ENCODE results near the gene CRX.
"Not testable (repeated sequence)": the region's sequence is repeated elsewhere in the genome, so short reads cannot be mapped to it uniquely, and the experiment has no call there.

CRX gene

GRCh38 chr19:47790398-47790814 lies 31.3 kb upstream of the CRX start:
- FAIRE-seq = peak; percentile 67
- no peak for TF ChIP-seq POLR2A (IDR thresholded peaks at IDR 0.05; ENCODE audit: low read depth, low read length)
- no peak for TF ChIP-seq POLR2AphosphoS5 (IDR thresholded peaks at IDR 0.05; ENCODE audit: low read depth, low read length)
- TF ChIP-seq TAF1 (IDR thresholded peaks at IDR 0.05; ENCODE audit: borderline replicate concordance, low read depth, low read length) = no peak
- DNase-seq (ENCODE audit: insufficient read length) = peak; percentile 61

- FAIRE-seq = no peak
- no peak for DNase-seq (ENCODE audit: insufficient read length)
- no peak for TF ChIP-seq POLR2AphosphoS5 (IDR thresholded peaks at IDR 0.05; ENCODE audit: low read depth, low read length)
- TF ChIP-seq POLR2A (IDR thresholded peaks at IDR 0.05; ENCODE audit: low read depth, low read length) = no peak
- TF ChIP-seq TAF1 (IDR thresholded peaks at IDR 0.05; ENCODE audit: borderline replicate concordance, low read depth, low read length) = no peak
Measured at GRCh38 chr19:47792616-47793015, 29.1 kb upstream of the CRX start.

- no peak for DNase-seq (ENCODE audit: insufficient read length)
- FAIRE-seq = no peak
- no peak for TF ChIP-seq POLR2A (IDR thresholded peaks at IDR 0.05; ENCODE audit: low read depth, low read length)
- TF ChIP-seq TAF1 (IDR thresholded peaks at IDR 0.05; ENCODE audit: borderline replicate concordance, low read depth, low read length) = no peak
- TF ChIP-seq POLR2AphosphoS5 (IDR thresholded peaks at IDR 0.05; ENCODE audit: low read depth, low read length) = no peak
Measured at GRCh38 chr19:47794526-47794925, 27.2 kb upstream of the CRX start.

GRCh38 chr19:47796785-47797184 lies 25.0 kb upstream of the CRX start:
- DNase-seq (ENCODE audit: insufficient read length) = no peak
- FAIRE-seq = no peak
- TF ChIP-seq POLR2A (IDR thresholded peaks at IDR 0.05; ENCODE audit: low read depth, low read length) (no peak), TAF1 (IDR thresholded peaks at IDR 0.05; ENCODE audit: borderline replicate concordance, low read depth, low read length) (no peak), POLR2AphosphoS5 (IDR thresholded peaks at IDR 0.05; ENCODE audit: low read depth, low read length) (no peak)

GRCh38 chr19:47797996-47798903 lies 23.5 kb upstream of the CRX start:
- no peak for FAIRE-seq
- DNase-seq (ENCODE audit: insufficient read length) = no peak
- TF ChIP-seq POLR2AphosphoS5 (IDR thresholded peaks at IDR 0.05; ENCODE audit: low read depth, low read length) = no peak
- no peak for TF ChIP-seq POLR2A (IDR thresholded peaks at IDR 0.05; ENCODE audit: low read depth, low read length)
- no peak for TF ChIP-seq TAF1 (IDR thresholded peaks at IDR 0.05; ENCODE audit: borderline replicate concordance, low read depth, low read length)

GRCh38 chr19:47798904-47799266 lies 22.9 kb upstream of the CRX start:
- DNase-seq (ENCODE audit: insufficient read length) (no peak), FAIRE-seq (no peak)
- TF ChIP-seq POLR2A (IDR thresholded peaks at IDR 0.05; ENCODE audit: low read depth, low read length) (no peak), POLR2AphosphoS5 (IDR thresholded peaks at IDR 0.05; ENCODE audit: low read depth, low read length) (no peak), TAF1 (IDR thresholded peaks at IDR 0.05; ENCODE audit: borderline replicate concordance, low read depth, low read length) (no peak)

- DNase-seq (ENCODE audit: insufficient read length) (no peak), FAIRE-seq (no peak)
Measured at GRCh38 chr19:47801270-47801669, 20.5 kb upstream of the CRX start.

GRCh38 chr19:47802521-47803043 lies 19.2 kb upstream of the CRX start:
- DNase-seq (ENCODE audit: insufficient read length) = no peak
- TF ChIP-seq POLR2A (IDR thresholded peaks at IDR 0.05; ENCODE audit: low read depth, low read length) (no peak), POLR2AphosphoS5 (IDR thresholded peaks at IDR 0.05; ENCODE audit: low read depth, low read length) (no peak), TAF1 (IDR thresholded peaks at IDR 0.05; ENCODE audit: borderline replicate concordance, low read depth, low read length) (no peak)
- no peak for FAIRE-seq

More at GRCh38 chr19:47801270-47801669, 20.5 kb upstream of the CRX start:
- TF ChIP-seq POLR2A (IDR thresholded peaks at IDR 0.05; ENCODE audit: low read depth, low read length) = no peak
- no peak for TF ChIP-seq TAF1 (IDR thresholded peaks at IDR 0.05; ENCODE audit: borderline replicate concordance, low read depth, low read length)
- no peak for TF ChIP-seq POLR2AphosphoS5 (IDR thresholded peaks at IDR 0.05; ENCODE audit: low read depth, low read length)

- not testable (repeated sequence) for DNase-seq (ENCODE audit: insufficient read length); FAIRE-seq
Measured at GRCh38 chr19:47803148-47803547, 18.6 kb upstream of the CRX start.

GRCh38 chr19:47803671-47804070 lies 18.1 kb upstream of the CRX start:
- FAIRE-seq; DNase-seq (ENCODE audit: insufficient read length): not testable (repeated sequence)

GRCh38 chr19:47804451-47804850 lies 17.3 kb upstream of the CRX start, which contains the start of gene TPRX1:
TPRX1 (minus strand) TSS chr19:47804551; CDS start chr19:47804539, 12 bp downstream.
- FAIRE-seq = not testable (repeated sequence)

GRCh38 chr19:47805313-47805712 lies 16.4 kb upstream of the CRX start:
- no peak for TF ChIP-seq TAF1 (IDR thresholded peaks at IDR 0.05; ENCODE audit: borderline replicate concordance, low read depth, low read length)
- TF ChIP-seq POLR2A (IDR thresholded peaks at IDR 0.05; ENCODE audit: low read depth, low read length) = no peak
- no peak for TF ChIP-seq POLR2AphosphoS5 (IDR thresholded peaks at IDR 0.05; ENCODE audit: low read depth, low read length)
- DNase-seq (ENCODE audit: insufficient read length) (no peak), FAIRE-seq (no peak)

More at GRCh38 chr19:47804451-47804850, 17.3 kb upstream of the CRX start, which contains the start of gene TPRX1:
- not testable (repeated sequence) for DNase-seq (ENCODE audit: insufficient read length)

Data from GM12892 (cell line).